HepG2 (cell line): ENCODE measurements around the gene IMPDH2. TPM values are rescaled to one million over a fixed set of nuclear protein-coding genes. Genes with fewer than 3 reads are reported as not detected.

Experiments used
- ARNTL ChIP-seq: sonication (generic); formaldehyde crosslinking; IDR thresholded peaks from 2 replicates; pipeline ENCODE4 v1.4.0; 2020; ENCODE audit warnings: mild to moderate bottlenecking, missing genetic modification reagents
- CBX5 ChIP-seq: sonication (generic); formaldehyde crosslinking; IDR thresholded peaks from 2 replicates; pipeline ENCODE4 v1.4.0; 2020; ENCODE audit warnings: missing genetic modification reagents, borderline replicate concordance
- FOXP4 ChIP-seq: sonication (generic); formaldehyde crosslinking; IDR thresholded peaks from 2 replicates; pipeline ENCODE4 v1.4.0; 2020; ENCODE audit warnings: missing genetic modification reagents
- MTF1 ChIP-seq: sonication (generic); formaldehyde crosslinking; IDR thresholded peaks from 2 replicates; pipeline ENCODE4 v1.5.0; 2020; ENCODE audit warnings: missing genetic modification reagents
- PRMT3 ChIP-seq: sonication (generic); formaldehyde crosslinking; IDR thresholded peaks from 2 replicates; pipeline ENCODE4 v1.8.1; 2022; ENCODE audit warnings: low read depth, mild to moderate bottlenecking, moderate library complexity, missing genetic modification reagents, borderline replicate concordance
- SKIL ChIP-seq: sonication (generic); formaldehyde crosslinking; IDR thresholded peaks from 2 replicates; pipeline ENCODE4 v1.8.0; 2022; ENCODE audit warnings: missing genetic modification reagents, mild to moderate bottlenecking, moderate library complexity, borderline replicate concordance
- ZBTB20 ChIP-seq: sonication (generic); formaldehyde crosslinking; IDR thresholded peaks from 2 replicates; pipeline ENCODE4 v1.8.1; 2023; ENCODE audit warnings: missing genetic modification reagents, low read depth, mild to moderate bottlenecking, borderline replicate concordance
- ZNF101 ChIP-seq: sonication (generic); formaldehyde crosslinking; IDR thresholded peaks from 2 replicates; pipeline ENCODE4 v1.4.0; 2020; ENCODE audit warnings: mild to moderate bottlenecking, low read depth, missing genetic modification reagents, borderline replicate concordance
- ZNF138 ChIP-seq: sonication (generic); formaldehyde crosslinking; IDR thresholded peaks from 2 replicates; pipeline ENCODE4 v1.5.0; 2020; ENCODE audit warnings: mild to moderate bottlenecking, low read depth, missing genetic modification reagents
- ZNF235 ChIP-seq: sonication (generic); formaldehyde crosslinking; IDR thresholded peaks from 2 replicates; pipeline ENCODE4 v1.8.1; 2023; ENCODE audit warnings: mild to moderate bottlenecking, missing genetic modification reagents, borderline replicate concordance
- ZNF264 ChIP-seq: sonication (generic); formaldehyde crosslinking; IDR thresholded peaks from 2 replicates; pipeline ENCODE4 v1.4.0; 2020; ENCODE audit warnings: missing genetic modification reagents
- ZNF333 ChIP-seq: sonication (generic); formaldehyde crosslinking; IDR thresholded peaks from 2 replicates; pipeline ENCODE4 v1.4.0; 2020; ENCODE audit warnings: mild to moderate bottlenecking, missing genetic modification reagents, borderline replicate concordance
- ZNF337 ChIP-seq: sonication (generic); formaldehyde crosslinking; IDR thresholded peaks from 2 replicates; pipeline ENCODE4 v1.5.1; 2020; ENCODE audit warnings: missing genetic modification reagents, low read depth, mild to moderate bottlenecking, borderline replicate concordance
- ZNF407 ChIP-seq: sonication (generic); formaldehyde crosslinking; IDR thresholded peaks from one replicate; pipeline ENCODE4 v1.5.1; 2020; ENCODE audit warnings: mild to moderate bottlenecking, missing genetic modification reagents; ENCODE audit errors: not compliant biosample characterization
- ZNF766 ChIP-seq: sonication (generic); formaldehyde crosslinking; IDR thresholded peaks from 2 replicates; pipeline ENCODE4 v1.5.0; 2020; ENCODE audit warnings: missing genetic modification reagents, borderline replicate concordance
- polyA plus RNA-seq, 8 experiments: library from polyadenylated mRNA; depleted of rRNA in 3 of 8; stranded (reverse) in 7 of 8; unstranded in 1 of 8; fragments of >200 nt; fragmentation: Illumina TruSeq in 4 of 8; extraction: Trizol in 4 of 8; gene quantifications; 2 replicates each; pipeline versions ENCODE4 v1.2.1 to v1.2.3, GENCODE V29; 2011 to 2016; ENCODE audit warnings: low read depth in 4 of 8, missing spikeins in 1 of 8, mixed read lengths in 1 of 8; ENCODE audit not compliant: insufficient read depth in 1 of 8
- total RNA-seq, 5 experiments: library from RNA; depleted of rRNA; stranded (reverse); fragments of >200 nt; fragmentation: Illumina TruSeq; extraction: Trizol; gene quantifications; 2 replicates each; pipeline ENCODE4 v1.2.3, GENCODE V29; 2016; ENCODE audit warnings: low read depth in 1 of 5

IMPDH2 gene
- total and polyA plus RNA-seq, 2 of the 13 experiments (the other 11 are each of a cell fraction or from before 2014, with no cell fraction given): 248 to 260 TPM

- TF ChIP-seq MTF1 (CRISPR knock-in tag): no peak
- TF ChIP-seq ZNF766: no peak; the same call in 1 of the 2 replicates
- TF ChIP-seq ZNF333 (CRISPR knock-in tag): no peak; the same call in 1 of the 2 replicates
- 0 out of 2 replicates have a peak, but pooled peaks have one; percentile 24 for TF ChIP-seq SKIL (CRISPR knock-in tag)
- TF ChIP-seq ZNF101: no peak; the same call in 1 of the 2 replicates
- TF ChIP-seq ZBTB20: peak; percentile 86; the same call in 1 of the 2 replicates
- peak; percentile 5; the same call in 1 of the 2 replicates for TF ChIP-seq ZNF264 (CRISPR knock-in tag)
- TF ChIP-seq ARNTL (CRISPR knock-in tag): peak; percentile 69
- TF ChIP-seq ZNF138 (CRISPR knock-in tag): peak; percentile 92; the same call in 1 of the 2 replicates
- TF ChIP-seq ZNF235 (CRISPR knock-in tag): 0 out of 2 replicates have a peak, but pooled peaks have one; percentile 39
- TF ChIP-seq CBX5 (CRISPR knock-in tag): peak; percentile 58; the same call in 1 of the 2 replicates
- TF ChIP-seq ZNF337 (CRISPR knock-in tag): peak; percentile 72; the same call in 1 of the 2 replicates
- TF ChIP-seq ZNF407 (CRISPR knock-in tag): peak; percentile 53
- TF ChIP-seq PRMT3 (CRISPR knock-in tag): peak; percentile 79
- TF ChIP-seq FOXP4 (CRISPR knock-in tag): 0 out of 2 replicates have a peak, but pooled peaks have one; percentile 45
Measured at GRCh38 chr3:49007068-49007770, 22.0 kb downstream of the IMPDH2 start, which contains the start of gene WDR6 (continued).
